Raji (cell line): Measurements from ENCODE around the gene SERBP1.

Experiments used
- POLR2A ChIP-seq: IDR thresholded peaks from 2 replicates; pipeline ENCODE4 v1.6.1; 2011; ENCODE audit warnings: low read depth, low read length, control low read depth; ENCODE audit not compliant: insufficient read depth

The SERBP1 gene

DNA sequence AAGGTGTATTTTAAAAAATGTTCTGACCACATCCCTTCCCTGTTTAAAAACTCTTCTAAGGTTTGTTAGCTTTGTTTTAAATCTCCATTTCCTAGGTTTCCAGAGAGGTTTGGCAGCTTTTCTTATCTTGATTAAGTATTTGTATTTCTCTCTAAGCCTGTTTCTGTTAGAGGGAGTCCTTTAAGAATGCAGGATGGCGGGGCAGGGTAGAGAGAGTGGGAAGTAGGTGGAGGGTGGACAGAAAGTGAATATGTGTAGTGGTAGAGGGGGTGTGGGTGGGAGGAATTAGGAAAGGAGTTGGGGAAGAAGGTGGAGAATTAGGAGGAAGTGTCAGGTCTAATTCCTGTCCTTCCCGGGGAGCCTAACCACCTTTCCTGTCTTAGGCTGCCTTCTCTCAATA is 21.2 kb upstream of the SERBP1 start:
- TF ChIP-seq POLR2A: no peak

DNA sequence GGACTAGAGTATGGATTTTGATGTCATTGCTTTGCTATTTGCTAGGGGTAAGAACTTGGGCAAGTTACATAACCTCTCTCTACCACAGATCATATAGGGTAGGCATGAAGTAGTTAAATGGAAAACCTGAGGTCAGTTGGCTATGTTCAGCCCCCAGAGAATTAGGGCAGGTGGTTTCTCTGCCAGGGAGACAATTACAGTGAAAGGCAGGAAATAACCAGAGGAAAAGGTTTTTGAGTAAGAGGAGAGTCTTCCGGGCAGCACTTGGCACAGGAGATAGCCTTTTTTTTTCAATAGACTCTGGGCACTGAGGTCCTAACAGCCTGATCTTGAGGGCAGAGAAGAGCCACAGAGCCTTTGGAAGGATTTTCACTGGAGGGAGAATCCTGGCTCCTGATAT is 16.7 kb upstream of the SERBP1 start:
- no peak for TF ChIP-seq POLR2A

DNA sequence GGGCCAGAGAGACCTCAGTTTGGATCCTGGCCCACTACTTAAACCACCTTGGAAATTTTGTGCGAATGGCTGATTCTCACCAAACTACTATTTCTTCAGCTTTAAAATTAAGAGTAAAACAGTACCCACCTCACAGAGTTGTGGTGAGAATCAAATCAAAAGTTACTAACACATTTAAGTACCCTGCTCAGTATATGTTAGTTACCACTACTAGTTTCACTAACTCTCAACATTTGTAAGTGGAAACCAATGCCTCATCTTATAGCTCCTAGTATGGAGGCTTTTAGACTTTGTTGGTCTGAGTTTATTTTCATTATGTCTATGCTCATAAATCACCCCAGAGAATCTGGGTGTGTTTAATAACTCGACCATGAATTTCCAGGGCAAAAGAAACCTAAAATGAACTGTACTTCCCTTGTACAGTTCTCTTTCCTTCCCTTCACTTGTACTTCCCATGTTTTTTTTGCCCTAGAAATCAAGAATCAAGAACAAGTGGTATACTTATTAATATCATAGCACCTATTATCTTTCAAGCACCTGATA is 11.6 kb upstream of the SERBP1 start:
- no peak for TF ChIP-seq POLR2A

DNA sequence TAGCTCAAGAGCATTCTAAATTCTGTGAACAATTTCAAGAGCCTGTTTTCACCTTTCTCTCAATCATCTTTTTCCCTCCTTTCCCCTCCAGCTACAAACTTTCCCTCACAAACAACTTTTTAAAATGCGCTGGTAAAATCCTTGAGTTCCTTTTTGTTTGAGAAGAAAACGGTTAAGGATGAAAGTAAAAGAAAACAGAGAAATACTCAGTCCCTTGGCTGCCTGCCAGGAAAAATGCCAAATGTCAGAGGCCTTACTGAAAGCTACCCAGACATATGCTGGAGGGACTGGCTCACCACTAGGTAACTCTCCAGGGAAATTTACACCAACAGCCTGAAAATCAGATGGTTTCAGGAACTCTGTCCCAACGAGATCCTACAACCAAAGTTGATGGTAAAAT is 11.0 kb upstream of the SERBP1 start:
- no peak for TF ChIP-seq POLR2A

DNA sequence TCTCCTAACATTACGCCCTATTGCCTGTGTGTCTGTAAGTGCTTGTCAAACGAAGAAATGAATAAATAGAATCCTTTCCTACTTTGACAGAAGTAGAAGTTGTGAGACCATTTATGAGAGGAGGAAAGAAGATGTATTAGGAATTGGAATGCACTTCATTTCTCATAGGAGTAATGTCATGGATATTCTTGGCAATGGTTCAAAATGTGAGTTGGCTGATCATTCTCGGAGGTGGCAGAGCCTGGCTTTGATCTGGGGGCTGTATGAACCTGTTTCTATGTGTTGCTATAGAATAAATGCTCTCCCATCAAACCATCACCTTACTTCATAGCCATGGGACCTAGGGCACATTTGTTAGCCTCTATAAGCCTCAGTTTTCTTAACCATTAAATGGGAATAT is 10.1 kb upstream of the SERBP1 start:
- no peak for TF ChIP-seq POLR2A

DNA sequence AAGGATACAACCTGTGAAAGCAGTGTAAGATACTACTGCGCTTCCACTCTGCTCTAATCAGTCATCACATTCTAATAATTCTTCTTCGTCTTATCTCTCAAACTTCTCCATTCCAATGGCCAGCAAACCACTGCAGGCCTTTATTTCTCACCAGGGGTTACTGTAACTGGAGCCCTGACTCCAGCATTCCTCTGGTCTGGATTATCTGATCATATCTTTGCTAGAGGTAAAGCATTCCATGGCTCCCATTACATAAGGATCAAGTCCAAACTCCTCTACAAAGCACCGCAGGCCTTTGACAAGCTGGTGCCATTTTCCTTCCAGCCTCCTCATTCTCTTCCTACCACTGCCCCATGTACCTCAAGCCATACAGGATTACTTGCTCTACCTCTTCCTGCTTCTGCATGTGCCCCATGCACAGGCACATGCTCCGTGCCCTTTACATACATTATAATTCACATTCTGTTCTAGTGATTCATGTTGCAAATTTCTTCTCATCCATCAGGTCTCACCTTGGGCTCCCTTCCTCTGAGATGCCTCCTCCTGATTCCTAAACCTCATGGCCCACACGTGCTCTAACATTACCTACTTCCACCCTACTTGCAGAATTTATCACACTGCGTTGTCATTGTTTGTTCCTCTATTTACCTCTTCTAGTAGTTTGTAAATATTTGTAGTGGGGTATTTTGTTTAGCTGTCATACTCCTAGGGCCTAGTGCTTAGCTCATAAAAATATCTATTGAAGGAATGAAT is 9.3 kb upstream of the SERBP1 start:
- no peak for TF ChIP-seq POLR2A

DNA sequence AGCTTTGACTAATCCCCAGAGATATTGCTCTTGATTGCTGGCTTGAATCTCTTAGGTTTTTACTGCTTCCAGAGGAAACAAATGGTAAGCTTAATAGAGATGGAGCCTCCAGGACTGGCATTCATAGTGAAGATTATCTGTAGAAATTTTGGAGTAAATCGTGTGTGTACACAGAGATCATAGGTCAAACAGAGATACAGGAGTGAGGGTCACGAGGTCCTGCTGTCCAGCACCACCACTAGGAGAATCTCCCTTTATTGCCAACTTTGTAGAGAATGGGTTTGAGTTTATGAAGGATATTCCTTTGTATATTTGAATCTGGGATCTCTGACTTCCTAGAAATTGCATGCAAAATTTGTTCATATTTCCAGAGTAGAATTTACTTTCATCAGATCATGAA is 7.8 kb upstream of the SERBP1 start:
- TF ChIP-seq POLR2A: no peak

DNA sequence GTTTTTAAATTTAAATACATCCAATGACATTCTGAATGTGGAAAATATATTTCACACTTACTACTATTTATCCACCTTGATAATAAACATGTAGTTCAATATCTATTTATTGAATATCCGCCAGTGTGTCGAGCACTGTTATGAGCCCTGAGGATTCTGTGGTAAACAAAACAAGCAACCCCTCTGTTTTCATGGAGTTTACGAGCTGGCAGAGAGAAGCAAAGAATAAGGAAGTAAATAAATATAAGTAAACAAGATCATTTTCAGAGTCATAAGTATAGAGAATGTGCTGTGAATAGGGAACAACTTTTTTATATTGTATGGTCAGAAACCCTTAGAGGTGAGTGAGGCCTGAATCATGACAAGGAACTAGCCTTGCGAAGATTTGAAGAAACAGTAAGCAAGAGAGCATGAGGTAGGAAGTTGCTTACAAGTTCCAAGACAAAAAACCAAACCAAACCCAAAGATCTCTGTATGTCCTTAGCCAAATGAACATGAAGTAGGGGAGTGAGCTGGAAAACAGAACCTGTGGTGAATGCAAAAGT is 6.4 kb upstream of the SERBP1 start:
- TF ChIP-seq POLR2A: no peak

DNA sequence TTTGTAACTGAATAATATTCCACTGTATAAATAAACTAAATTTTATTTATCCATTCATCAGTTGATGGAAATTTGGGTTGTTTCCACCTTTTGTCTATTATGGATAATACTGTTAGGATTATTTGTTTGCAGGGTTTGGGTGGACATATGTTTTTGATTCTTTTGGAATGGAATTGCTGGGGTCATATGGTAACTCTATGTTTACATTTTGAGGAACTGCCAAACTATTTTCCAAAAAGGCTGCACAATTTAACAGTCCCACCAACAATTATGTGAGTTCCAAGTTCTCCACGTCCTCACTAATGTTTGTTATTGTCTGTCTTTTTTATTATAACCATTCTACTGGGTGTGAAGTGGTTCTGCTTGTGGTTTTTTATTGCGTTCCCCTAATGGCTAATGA is 4.3 kb upstream of the SERBP1 start:
- TF ChIP-seq POLR2A: no peak

DNA sequence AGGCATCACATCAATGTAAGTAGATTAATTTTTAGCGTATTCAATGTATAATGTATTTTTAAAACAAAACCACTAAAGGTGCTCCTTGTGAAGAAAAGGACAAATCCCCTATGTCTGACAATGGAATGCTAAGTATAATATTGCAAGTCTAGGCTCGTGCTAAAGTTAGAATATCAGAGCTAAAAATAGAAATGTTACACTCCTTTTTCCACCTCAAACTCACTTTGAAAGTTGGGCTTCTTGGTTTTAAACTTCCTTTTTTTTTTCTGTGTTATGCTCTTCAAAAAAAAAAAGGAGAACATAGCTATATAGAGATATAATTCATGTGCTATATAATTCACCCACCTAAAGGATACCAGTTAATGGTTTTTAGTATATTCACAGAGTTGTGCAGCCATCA is 3.6 kb upstream of the SERBP1 start:
- no peak for TF ChIP-seq POLR2A

DNA sequence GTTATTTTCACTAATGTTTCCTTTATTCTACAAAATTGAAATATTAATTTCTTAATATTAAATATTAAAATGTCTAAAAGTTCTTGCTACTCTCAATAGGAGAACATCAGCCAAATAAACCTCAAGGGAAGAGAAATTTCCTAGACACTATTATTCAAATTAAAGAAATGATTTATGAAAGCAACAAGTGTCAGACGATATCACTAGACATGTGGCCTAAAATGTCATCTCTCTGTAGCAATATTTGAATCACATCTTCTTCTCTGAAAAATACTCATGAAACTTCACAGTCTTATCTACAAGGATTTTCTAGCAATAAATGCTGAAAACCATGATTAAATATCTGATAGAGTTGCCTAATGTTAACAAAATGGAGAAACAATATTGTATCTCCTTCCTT is 2.5 kb upstream of the SERBP1 start:
- TF ChIP-seq POLR2A: no peak

DNA sequence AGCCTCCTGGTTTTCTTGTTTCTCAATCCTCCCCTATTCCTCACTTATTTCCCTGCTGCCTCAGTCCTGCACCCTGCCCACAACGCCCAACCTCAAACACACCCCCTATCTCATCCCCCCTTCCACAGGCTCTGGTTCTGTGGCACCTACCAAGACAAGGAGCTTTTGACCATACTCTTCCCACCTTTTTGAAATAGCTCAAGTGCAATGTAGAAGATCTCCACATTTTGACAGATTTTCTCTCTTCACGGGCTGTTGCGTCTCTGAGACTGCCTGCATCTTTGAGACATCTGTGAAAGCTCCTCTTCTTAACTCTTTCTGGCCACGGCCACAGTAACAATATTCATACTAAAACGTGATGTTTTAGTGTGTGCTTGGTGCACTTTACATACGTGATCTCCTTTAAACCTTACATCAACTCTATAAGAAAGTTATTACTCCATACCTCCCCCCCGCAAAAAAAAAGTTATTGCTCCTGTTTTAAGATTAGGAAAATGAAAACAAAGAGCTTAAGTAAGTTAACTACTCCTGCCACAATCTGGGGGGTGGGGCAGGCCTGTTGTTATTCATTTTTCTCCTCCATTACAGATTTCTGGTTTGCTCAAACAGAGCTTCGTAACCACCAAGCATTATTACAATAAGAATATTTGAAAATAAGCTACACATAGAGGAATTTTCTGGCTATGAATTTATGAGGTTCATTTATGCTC is 1.8 kb upstream of the SERBP1 start:
- no peak for TF ChIP-seq POLR2A

DNA sequence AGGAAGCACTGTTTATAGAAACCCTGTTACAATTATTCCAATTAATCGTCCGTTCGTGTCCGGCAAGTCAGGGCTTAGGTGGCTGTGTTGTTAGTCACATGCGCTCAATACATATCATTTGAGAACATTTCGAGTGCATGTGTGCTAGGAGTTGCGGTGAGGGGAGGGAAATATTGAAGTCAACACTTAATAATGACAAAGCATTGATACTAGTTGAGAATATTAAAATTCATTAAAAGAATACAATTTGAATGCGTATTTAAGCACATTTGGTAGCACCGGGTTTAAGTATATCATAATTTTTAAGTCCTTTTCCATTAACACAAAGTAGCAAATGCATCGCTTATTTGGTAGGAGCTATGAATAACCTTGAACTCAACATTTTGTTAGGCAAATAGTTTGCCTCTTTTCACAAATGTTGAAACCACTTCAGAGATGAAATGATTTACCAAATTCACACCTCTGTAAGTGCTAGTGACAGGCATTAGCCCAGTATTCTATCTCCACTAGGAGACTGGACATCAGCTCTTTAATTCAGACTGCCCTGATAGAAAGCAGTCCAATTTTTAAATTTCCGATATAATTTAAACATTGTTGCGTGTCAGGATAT is 1.1 kb upstream of the SERBP1 start:
- no peak for TF ChIP-seq POLR2A

DNA sequence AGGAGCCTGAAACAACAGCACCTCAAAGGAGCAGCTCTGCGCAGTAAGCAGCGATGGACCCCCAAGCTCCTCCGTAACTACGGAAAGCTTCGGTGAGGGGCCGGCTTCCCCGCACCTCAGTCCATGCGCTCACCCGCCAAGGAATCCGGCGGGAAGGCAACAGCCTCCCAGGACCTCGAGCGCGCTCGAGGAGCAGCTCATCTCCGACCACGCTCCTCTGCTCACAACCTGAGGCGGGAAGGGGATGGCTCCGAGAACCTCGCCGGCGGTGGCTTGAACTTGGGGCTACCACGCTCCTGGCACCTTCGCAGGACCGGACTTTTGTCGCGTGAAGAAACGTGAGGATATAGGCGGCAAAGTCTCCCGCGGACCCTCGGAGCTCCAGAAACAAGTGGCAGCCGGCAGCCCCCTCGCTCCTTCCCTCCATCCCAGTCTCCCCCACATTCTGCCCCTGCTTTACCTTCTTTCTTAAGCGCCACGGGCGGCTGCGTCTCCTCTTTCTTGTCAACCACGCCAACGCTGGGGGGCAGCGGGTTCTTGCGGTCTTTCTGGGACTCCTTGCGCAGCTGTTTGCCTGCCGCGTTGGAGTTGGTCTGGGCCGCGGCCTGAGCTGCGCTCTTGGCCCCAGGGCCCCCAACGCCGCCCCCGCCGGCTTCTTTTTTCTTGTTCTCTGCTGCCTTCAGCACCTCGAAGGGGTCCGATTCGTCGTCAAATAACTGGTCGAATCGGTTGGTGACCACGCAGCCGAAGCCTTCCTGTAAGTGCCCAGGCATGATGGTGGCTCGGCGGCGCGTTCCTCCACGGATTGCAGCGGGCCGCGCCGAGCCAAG is 459 bp downstream of the SERBP1 start:
- no peak; the same call in 1 of the 2 replicates for TF ChIP-seq POLR2A

DNA sequence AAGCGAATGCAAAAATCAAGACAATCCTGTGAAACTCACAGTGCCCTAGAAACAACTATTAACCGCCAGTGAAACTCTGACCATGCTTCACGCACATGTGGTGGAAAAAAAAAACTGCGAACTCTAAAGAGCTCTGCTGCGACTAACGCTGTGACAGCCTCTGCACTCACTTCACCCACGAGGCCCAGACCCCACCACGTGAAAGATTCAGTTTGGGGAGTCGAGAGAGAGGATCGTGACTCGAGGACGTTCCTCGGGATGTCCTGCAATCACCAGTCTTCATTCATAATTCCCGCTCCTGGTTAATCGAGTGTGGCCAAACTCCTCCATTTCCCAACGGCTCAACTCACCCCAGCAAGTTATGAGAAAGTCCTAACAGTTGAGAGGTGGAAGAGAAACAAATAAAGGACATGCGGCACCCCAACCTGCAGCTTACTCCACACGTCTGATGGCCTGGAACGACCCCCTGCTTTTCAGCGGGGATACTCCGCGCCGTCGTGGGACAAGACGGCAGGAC is 1.1 kb downstream of the SERBP1 start:
- TF ChIP-seq POLR2A: no peak
